Tibial nerve (tissue), 4 donors: ENCODE results near the gene CXorf49.

Source experiments
- CTCF ChIP-seq, 5 experiments: fragments of 200-600 bp in 3 of 5; fragments of 450-650 bp in 2 of 5; sonication (generic) in 3 of 5; IDR thresholded peaks; one replicate each; pipeline ENCODE4 v1.5.1; 2016 to 2019; ENCODE audit warnings: antibody characterized with exemption in 5 of 5, mild to moderate bottlenecking in 3 of 5, moderate library complexity in 2 of 5
- EP300 ChIP-seq, 2 donors: sonication (generic); formaldehyde crosslinking; IDR thresholded peaks; one replicate each; pipeline ENCODE4 v1.6.1; 2017; ENCODE audit warnings: antibody characterized with exemption in 2 of 2, mild to moderate bottlenecking in 1 of 2
- POLR2A ChIP-seq, 2 donors: fragments of 450-650 bp; IDR thresholded peaks; one replicate each; pipeline ENCODE4 v1.6.1; 2017; ENCODE audit warnings: antibody characterized with exemption in 2 of 2, mild to moderate bottlenecking in 2 of 2, moderate library complexity in 2 of 2

- TF ChIP-seq CTCF (IDR thresholded peaks at IDR 0.05) (no peak), POLR2A (IDR thresholded peaks at IDR 0.05) (no peak), EP300 (IDR thresholded peaks at IDR 0.05) (no peak)
Observed at GRCh38 chrX:71665747-71666146, 52.3 kb downstream of the CXorf49 start.
